Activated T-helper 17 cell treated with anti-CD3 and anti-CD28 coated beads, Interleukin-2, amount 50 U/mL, for 72 hours (primary cell): ENCODE results near the gene IL9. TPM values are rescaled to one million over a fixed set of nuclear protein-coding genes. Genes with fewer than 3 reads are reported as not detected.

Experiments used
- ATAC-seq: fragments of 150-1000 bp; cut with Tn5 transposase; replicated peaks from 2 replicates; pipeline ENCODE4 v1.10.0; 2021; ENCODE audit warnings: mild to moderate bottlenecking, moderate library complexity
- H3K27ac Mint-ChIP-seq: one replicate; pipeline ENCODE4 v1.8.0; 2022; ENCODE audit warnings: mixed read lengths
- H3K27me3 Mint-ChIP-seq: one replicate; pipeline ENCODE4 v1.8.0; 2022; ENCODE audit warnings: mixed read lengths
- H3K36me3 Mint-ChIP-seq: one replicate; pipeline ENCODE4 v1.8.0; 2022; ENCODE audit warnings: low read depth, mild to moderate bottlenecking, mixed read lengths
- H3K4me1 Mint-ChIP-seq: one replicate; pipeline ENCODE4 v1.8.0; 2022; ENCODE audit warnings: mixed read lengths
- H3K4me3 Mint-ChIP-seq: one replicate; pipeline ENCODE4 v1.8.0; 2022; ENCODE audit warnings: mild to moderate bottlenecking, mixed read lengths
- H3K9me3 Mint-ChIP-seq: one replicate; pipeline ENCODE4 v1.8.0; 2022; ENCODE audit warnings: mixed read lengths
- total RNA-seq, 2 donors: library from RNA; stranded (reverse); gene quantifications; one replicate each; pipeline ENCODE4 v1.2.3, GENCODE V29; 2022

Gene IL9
- total RNA-seq, 2 donors from 2014 or later, result 10.2 to 29.3 TPM

GRCh38 chr5:135913713-135914626, 18.3 kb upstream of the IL9 start:
- Mint-ChIP-seq H3K27ac (no peak overlapping the region), H3K4me1 (peaks cover 9% of the 10 kb centered on the region), H3K27me3 (peaks cover 41% of the 10 kb centered on the region), H3K9me3 (no peaks in the 10 kb centered on the region), H3K36me3 (no peaks in the 10 kb centered on the region), H3K4me3 (no peak overlapping the region)
- ATAC-seq, result peak; percentile 76

GRCh38 chr5:135905144-135905543, 9.5 kb upstream of the IL9 start:
- Mint-ChIP-seq H3K4me3 (no peak overlapping the region), H3K9me3 (no peaks in the 10 kb centered on the region), H3K36me3 (no peaks in the 10 kb centered on the region), H3K27me3 (peaks cover 36% of the 10 kb centered on the region), H3K27ac (no peak overlapping the region), H3K4me1 (no peaks in the 10 kb centered on the region)
- ATAC-seq, result no peak

GRCh38 chr5:135901633-135902032, 6.0 kb upstream of the IL9 start:
- H3K27ac Mint-ChIP-seq, result no peak overlapping the region
- peaks cover 3% of the 10 kb centered on the region for H3K9me3 Mint-ChIP-seq
- H3K36me3 Mint-ChIP-seq, result no peaks in the 10 kb centered on the region
- H3K27me3 Mint-ChIP-seq, result peaks cover 48% of the 10 kb centered on the region
- H3K4me1 Mint-ChIP-seq, result peaks cover 5% of the 10 kb centered on the region
- no peak for ATAC-seq
- H3K4me3 Mint-ChIP-seq, result no peak overlapping the region

- H3K27ac Mint-ChIP-seq, result no peak overlapping the region
- no peaks in the 10 kb centered on the region for H3K36me3 Mint-ChIP-seq
- H3K4me3 Mint-ChIP-seq, result no peak overlapping the region
- peaks cover 56% of the 10 kb centered on the region for H3K27me3 Mint-ChIP-seq
- H3K4me1 Mint-ChIP-seq, result peaks cover 12% of the 10 kb centered on the region
- H3K9me3 Mint-ChIP-seq, result peaks cover 3% of the 10 kb centered on the region
- ATAC-seq, result no peak
These were observed 4.6 kb upstream of the IL9 start for GRCh38 chr5:135900276-135900675.

GRCh38 chr5:135898651-135899050, 3.0 kb upstream of the IL9 start:
- H3K4me1 Mint-ChIP-seq, result peaks cover 12% of the 10 kb centered on the region
- peaks cover 60% of the 10 kb centered on the region for H3K27me3 Mint-ChIP-seq
- peaks cover 3% of the 10 kb centered on the region for H3K9me3 Mint-ChIP-seq
- H3K27ac Mint-ChIP-seq, result no peak overlapping the region
- H3K4me3 Mint-ChIP-seq, result no peak overlapping the region
- H3K36me3 Mint-ChIP-seq, result no peaks in the 10 kb centered on the region
- ATAC-seq, result no peak

- H3K36me3 Mint-ChIP-seq, result no peaks in the 10 kb centered on the region
- peaks cover under 1% of the 10 kb centered on the region for H3K9me3 Mint-ChIP-seq
- peaks cover 47% of the 10 kb centered on the region for H3K27me3 Mint-ChIP-seq
- peaks cover 19% of the 10 kb centered on the region for H3K4me1 Mint-ChIP-seq
- ATAC-seq, result no peak
- H3K4me3 Mint-ChIP-seq, result no peak overlapping the region
- no peak overlapping the region for H3K27ac Mint-ChIP-seq
These were observed 852 bp downstream of the IL9 start for GRCh38 chr5:135894789-135895188.

- Mint-ChIP-seq H3K36me3 (no peaks in the 10 kb centered on the region), H3K9me3 (no peaks in the 10 kb centered on the region), H3K27me3 (peaks cover 43% of the 10 kb centered on the region), H3K27ac (no peak overlapping the region), H3K4me1 (peaks cover 17% of the 10 kb centered on the region), H3K4me3 (no peak overlapping the region)
- ATAC-seq, result no peak
These were observed 1.4 kb downstream of the IL9 start for GRCh38 chr5:135894276-135894675.

GRCh38 chr5:135891791-135892190, 3.9 kb downstream of the IL9 start:
- Mint-ChIP-seq H3K4me3 (no peak overlapping the region), H3K4me1 (peaks cover 17% of the 10 kb centered on the region), H3K36me3 (no peaks in the 10 kb centered on the region), H3K9me3 (no peaks in the 10 kb centered on the region), H3K27me3 (peaks cover 25% of the 10 kb centered on the region), H3K27ac (no peak overlapping the region)
- no peak for ATAC-seq

GRCh38 chr5:135891268-135891667, 4.4 kb downstream of the IL9 start:
- ATAC-seq, result no peak
- Mint-ChIP-seq H3K4me3 (no peak overlapping the region), H3K4me1 (peaks cover 17% of the 10 kb centered on the region), H3K27ac (no peak overlapping the region), H3K27me3 (peaks cover 23% of the 10 kb centered on the region), H3K36me3 (no peaks in the 10 kb centered on the region), H3K9me3 (no peaks in the 10 kb centered on the region)

GRCh38 chr5:135890867-135891266, 4.8 kb downstream of the IL9 start:
- Mint-ChIP-seq H3K27me3 (peaks cover 19% of the 10 kb centered on the region), H3K9me3 (no peaks in the 10 kb centered on the region), H3K27ac (no peak overlapping the region)

GRCh38 chr5:135890296-135890695, 5.3 kb downstream of the IL9 start:
- Mint-ChIP-seq H3K4me3 (no peak overlapping the region), H3K9me3 (no peaks in the 10 kb centered on the region), H3K27ac (no peak overlapping the region), H3K27me3 (peaks cover 21% of the 10 kb centered on the region), H3K36me3 (no peaks in the 10 kb centered on the region), H3K4me1 (peaks cover 10% of the 10 kb centered on the region)
- no peak for ATAC-seq

More at GRCh38 chr5:135890867-135891266, 4.8 kb downstream of the IL9 start:
- ATAC-seq, result peak; percentile 96
- Mint-ChIP-seq H3K4me3 (peak overlapping the region; percentile 23), H3K4me1 (peaks cover 13% of the 10 kb centered on the region), H3K36me3 (no peaks in the 10 kb centered on the region)

GRCh38 chr5:135887881-135888614, 7.6 kb downstream of the IL9 start:
- peaks cover 21% of the 10 kb centered on the region for H3K27me3 Mint-ChIP-seq
- no peak overlapping the region for H3K4me3 Mint-ChIP-seq
- no peak overlapping the region for H3K27ac Mint-ChIP-seq
- H3K4me1 Mint-ChIP-seq, result peaks cover 10% of the 10 kb centered on the region
- ATAC-seq, result no peak
- no peaks in the 10 kb centered on the region for H3K9me3 Mint-ChIP-seq
- H3K36me3 Mint-ChIP-seq, result no peaks in the 10 kb centered on the region

GRCh38 chr5:135887447-135887864, 8.2 kb downstream of the IL9 start:
- peaks cover 25% of the 10 kb centered on the region for H3K27me3 Mint-ChIP-seq
- H3K36me3 Mint-ChIP-seq, result no peaks in the 10 kb centered on the region
- no peak overlapping the region for H3K4me3 Mint-ChIP-seq
- no peak overlapping the region for H3K27ac Mint-ChIP-seq
- ATAC-seq, result peak; percentile 63
- no peaks in the 10 kb centered on the region for H3K9me3 Mint-ChIP-seq
- peaks cover 10% of the 10 kb centered on the region for H3K4me1 Mint-ChIP-seq

- no peak for ATAC-seq
- Mint-ChIP-seq H3K9me3 (no peaks in the 10 kb centered on the region), H3K4me1 (peaks cover 5% of the 10 kb centered on the region), H3K36me3 (no peaks in the 10 kb centered on the region), H3K27me3 (peaks cover 33% of the 10 kb centered on the region), H3K4me3 (no peak overlapping the region), H3K27ac (no peak overlapping the region)
These were observed 9.5 kb downstream of the IL9 start for GRCh38 chr5:135886136-135886535.

GRCh38 chr5:135885031-135885430, 10.6 kb downstream of the IL9 start:
- Mint-ChIP-seq H3K4me3 (no peak overlapping the region), H3K9me3 (no peaks in the 10 kb centered on the region), H3K27me3 (peaks cover 42% of the 10 kb centered on the region), H3K4me1 (no peaks in the 10 kb centered on the region), H3K36me3 (no peaks in the 10 kb centered on the region), H3K27ac (no peak overlapping the region)
- ATAC-seq, result no peak
